ENCODE results near the gene FDXR.

DNA sequence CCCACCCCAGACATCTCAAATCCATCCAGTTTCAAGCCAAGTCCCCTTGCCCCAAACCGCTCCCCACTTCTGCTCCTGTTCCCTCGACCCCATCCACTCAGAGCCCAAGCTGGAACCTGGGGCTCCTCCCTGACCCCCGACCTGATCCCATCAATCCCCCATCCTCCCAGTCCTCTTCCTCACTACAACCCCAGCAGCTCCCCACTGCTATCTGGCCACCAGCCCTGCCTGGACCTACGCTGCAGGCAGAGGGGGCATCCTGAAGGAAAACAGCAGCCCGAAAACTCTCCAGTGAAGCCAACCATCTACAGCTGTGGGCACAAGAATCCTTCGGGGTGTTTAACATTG, 3.9 kb downstream of the FDXR start:
- TF ChIP-seq, protein P1, sequence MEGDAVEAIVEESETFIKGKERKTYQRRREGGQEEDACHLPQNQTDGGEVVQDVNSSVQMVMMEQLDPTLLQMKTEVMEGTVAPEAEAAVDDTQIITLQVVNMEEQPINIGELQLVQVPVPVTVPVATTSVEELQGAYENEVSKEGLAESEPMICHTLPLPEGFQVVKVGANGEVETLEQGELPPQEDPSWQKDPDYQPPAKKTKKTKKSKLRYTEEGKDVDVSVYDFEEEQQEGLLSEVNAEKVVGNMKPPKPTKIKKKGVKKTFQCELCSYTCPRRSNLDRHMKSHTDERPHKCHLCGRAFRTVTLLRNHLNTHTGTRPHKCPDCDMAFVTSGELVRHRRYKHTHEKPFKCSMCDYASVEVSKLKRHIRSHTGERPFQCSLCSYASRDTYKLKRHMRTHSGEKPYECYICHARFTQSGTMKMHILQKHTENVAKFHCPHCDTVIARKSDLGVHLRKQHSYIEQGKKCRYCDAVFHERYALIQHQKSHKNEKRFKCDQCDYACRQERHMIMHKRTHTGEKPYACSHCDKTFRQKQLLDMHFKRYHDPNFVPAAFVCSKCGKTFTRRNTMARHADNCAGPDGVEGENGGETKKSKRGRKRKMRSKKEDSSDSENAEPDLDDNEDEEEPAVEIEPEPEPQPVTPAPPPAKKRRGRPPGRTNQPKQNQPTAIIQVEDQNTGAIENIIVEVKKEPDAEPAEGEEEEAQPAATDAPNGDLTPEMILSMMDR (IDR thresholded peaks at IDR 0.05; ENCODE audit: insufficient read depth, low read length), result no peak
- TF ChIP-seq SPI1 (IDR thresholded peaks at IDR 0.05; ENCODE audit: borderline replicate concordance, low read depth), result no peak
